ENCODE results near the gene PI4KA. TPM values are rescaled to one million over a fixed set of nuclear protein-coding genes. Genes with fewer than 3 reads are reported as not detected.

The PI4KA gene
- total and polyA plus RNA-seq, 2 donors (not counting 1 experiment from before 2014, with no cell fraction given): 26.4 to 40.6 TPM

DNA sequence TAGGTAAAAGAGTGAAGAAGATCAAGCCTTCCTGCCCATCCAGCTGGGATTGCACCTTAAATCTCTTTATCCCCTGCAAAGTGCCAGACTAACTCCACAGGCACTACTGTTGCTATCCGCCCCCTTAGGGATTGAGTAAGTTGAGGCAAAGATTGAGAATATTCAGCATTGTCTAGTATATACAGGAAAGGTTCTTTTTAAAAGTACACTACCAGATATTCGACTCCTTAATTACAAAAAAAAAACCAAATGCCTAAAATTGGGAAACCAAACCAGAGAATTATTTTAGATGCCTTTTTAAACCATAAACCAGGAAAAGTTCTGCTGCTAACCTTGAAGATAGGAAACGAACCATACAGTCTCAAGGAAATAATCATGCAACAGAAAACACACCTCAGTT lies 73.2 kb downstream of the PI4KA start:
- no peaks in the 10 kb centered on the region for H3K4me1 ChIP-seq (ENCODE audit: control insufficient read depth, extremely low read depth, insufficient read depth, low read length)
- H2AFZ ChIP-seq (ENCODE audit: low read length): no peak overlapping the region
- no peak overlapping the region for H3K4me2 ChIP-seq (ENCODE audit: extremely low read depth, insufficient read depth, low read length)
- H3K79me2 ChIP-seq (ENCODE audit: control insufficient read depth, insufficient read depth, low read length): no peaks in the 10 kb centered on the region
- no peak for TF ChIP-seq EZH2 (IDR thresholded peaks at IDR 0.05; ENCODE audit: low read length, missing control alignments)
- TF ChIP-seq CTCF (conservative IDR thresholded peaks at IDR 0.05 in 1 of 2, IDR thresholded peaks at IDR 0.05 in 1 of 2; ENCODE audit: low read depth in 1 of 2, low read length in 2 of 2): no peak
- H3K36me3 ChIP-seq (ENCODE audit: control insufficient read depth, insufficient read depth, low read length): peaks cover 9% of the 10 kb centered on the region
- no peaks in the 10 kb centered on the region for H4K20me1 ChIP-seq (ENCODE audit: control insufficient read depth, extremely low read depth, insufficient read depth, low read length)
- H3K27me3 ChIP-seq (ENCODE audit: control insufficient read depth, insufficient read depth, low read length): no peaks in the 10 kb centered on the region
- no peak overlapping the region for H3K27ac ChIP-seq (ENCODE audit: insufficient read depth, low read length)
- H3K9ac ChIP-seq (ENCODE audit: insufficient read depth, low read length): no peak overlapping the region
- no peak overlapping the region for H3K4me3 ChIP-seq (replicated peaks in 1 of 4; ENCODE audit: control extremely low read depth in 1 of 4, insufficient read depth in 1 of 4, low read depth in 3 of 4, low read length in 4 of 4)
- H3K9me3 ChIP-seq (ENCODE audit: control insufficient read depth, insufficient read depth, low read depth, low read length): no peaks in the 10 kb centered on the region
- DNase-seq (ENCODE audit: low read depth in 2 of 2): no peak

DNA sequence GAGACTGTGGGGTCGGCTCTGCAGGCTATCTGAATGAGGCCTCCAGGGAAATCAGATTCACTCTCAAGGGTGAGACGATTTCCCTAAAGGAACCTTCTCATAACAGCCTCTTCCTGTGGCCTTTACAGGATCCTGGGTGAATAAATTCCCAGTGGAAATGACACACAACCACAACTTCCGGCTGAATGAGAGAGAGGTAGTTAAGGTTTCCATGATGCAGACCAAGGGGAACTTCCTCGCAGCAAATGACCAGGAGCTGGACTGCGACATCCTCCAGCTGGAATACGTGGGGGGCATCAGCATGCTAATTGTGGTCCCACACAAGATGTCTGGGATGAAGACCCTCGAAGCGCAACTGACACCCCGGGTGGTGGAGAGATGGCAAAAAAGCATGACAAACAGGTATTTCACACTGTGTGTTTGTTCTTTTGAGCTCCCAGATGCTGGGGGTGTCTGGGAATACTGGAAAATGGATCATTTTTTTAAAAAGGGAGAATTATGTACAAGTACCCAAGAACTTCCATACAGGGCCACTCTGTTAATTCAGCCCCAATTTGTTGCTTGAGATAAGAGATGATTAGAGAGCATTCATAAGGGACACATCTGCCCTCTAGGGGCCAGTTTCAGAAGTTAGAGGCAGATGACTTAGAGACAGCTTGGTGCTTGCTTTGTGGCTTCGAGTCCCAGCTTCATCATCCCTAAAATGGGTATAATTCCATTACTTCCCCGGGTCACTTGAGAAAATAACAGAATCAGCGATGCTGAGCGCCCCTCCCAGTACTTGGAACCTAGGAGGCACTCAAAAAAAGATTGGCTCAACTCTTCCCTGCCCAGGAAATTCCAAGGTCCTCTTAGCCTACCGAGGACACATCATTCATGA lies 74.5 kb downstream of the PI4KA start:
- Histone ChIP-seq H3K79me2 (ENCODE audit: control insufficient read depth, insufficient read depth, low read length) (no peaks in the 10 kb centered on the region), H2AFZ (ENCODE audit: low read length) (no peak overlapping the region), H3K27ac (ENCODE audit: insufficient read depth, low read length) (peak overlapping the region; percentile 2), H3K36me3 (ENCODE audit: control insufficient read depth, insufficient read depth, low read length) (peaks cover 8% of the 10 kb centered on the region), H3K4me2 (ENCODE audit: extremely low read depth, insufficient read depth, low read length) (no peak overlapping the region), H3K4me3 (replicated peaks in 1 of 4; ENCODE audit: control extremely low read depth in 1 of 4, insufficient read depth in 1 of 4, low read depth in 3 of 4, low read length in 4 of 4) (no peak overlapping the region), H3K9ac (ENCODE audit: insufficient read depth, low read length) (no peak overlapping the region), H3K4me1 (ENCODE audit: control insufficient read depth, extremely low read depth, insufficient read depth, low read length) (no peaks in the 10 kb centered on the region), H3K27me3 (ENCODE audit: control insufficient read depth, insufficient read depth, low read length) (no peaks in the 10 kb centered on the region), H3K9me3 (ENCODE audit: control insufficient read depth, insufficient read depth, low read depth, low read length) (no peaks in the 10 kb centered on the region), H4K20me1 (ENCODE audit: control insufficient read depth, extremely low read depth, insufficient read depth, low read length) (no peaks in the 10 kb centered on the region)
- peak; percentile 66 to 86 for TF ChIP-seq CTCF (conservative IDR thresholded peaks at IDR 0.05 in 1 of 2, IDR thresholded peaks at IDR 0.05 in 1 of 2; ENCODE audit: low read depth in 1 of 2, low read length in 2 of 2)
- no peak for TF ChIP-seq EZH2 (IDR thresholded peaks at IDR 0.05; ENCODE audit: low read length, missing control alignments)
- DNase-seq (ENCODE audit: low read depth in 2 of 2): peak; percentile 64 to 72

DNA sequence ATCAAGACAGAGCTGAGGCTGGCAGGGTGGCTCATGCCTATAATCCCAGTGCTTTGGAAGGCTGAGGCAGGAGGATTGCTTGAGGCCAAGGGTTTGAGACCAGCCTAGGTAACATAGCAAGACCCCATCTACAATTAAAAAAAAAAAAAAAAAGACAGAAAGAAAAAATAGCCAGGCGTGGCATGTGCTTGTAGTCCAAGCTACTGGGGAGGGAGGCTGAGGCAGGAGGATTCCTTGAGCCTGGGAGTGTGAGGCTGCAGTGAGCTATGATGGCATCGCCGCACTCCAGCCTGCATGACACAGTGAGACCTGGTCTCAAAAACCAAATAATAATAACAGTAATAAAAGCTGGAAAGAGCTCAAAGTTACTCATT lies 75.3 kb downstream of the PI4KA start:
- no peak overlapping the region for H2AFZ ChIP-seq (ENCODE audit: low read length)
- TF ChIP-seq EZH2 (IDR thresholded peaks at IDR 0.05; ENCODE audit: low read length, missing control alignments) (no peak), CTCF (conservative IDR thresholded peaks at IDR 0.05 in 1 of 2, IDR thresholded peaks at IDR 0.05 in 1 of 2; ENCODE audit: low read depth in 1 of 2, low read length in 2 of 2) (no peak)

More for the DNA sequence above, 75.3 kb downstream of the PI4KA start:
- DNase-seq (ENCODE audit: low read depth in 2 of 2): no peak
- Histone ChIP-seq H3K9me3 (ENCODE audit: control insufficient read depth, insufficient read depth, low read depth, low read length) (no peaks in the 10 kb centered on the region), H3K4me1 (ENCODE audit: control insufficient read depth, extremely low read depth, insufficient read depth, low read length) (no peaks in the 10 kb centered on the region), H3K9ac (ENCODE audit: insufficient read depth, low read length) (no peak overlapping the region), H4K20me1 (ENCODE audit: control insufficient read depth, extremely low read depth, insufficient read depth, low read length) (no peaks in the 10 kb centered on the region), H3K27me3 (ENCODE audit: control insufficient read depth, insufficient read depth, low read length) (no peaks in the 10 kb centered on the region), H3K4me3 (replicated peaks in 1 of 4; ENCODE audit: control extremely low read depth in 1 of 4, insufficient read depth in 1 of 4, low read depth in 3 of 4, low read length in 4 of 4) (no peak overlapping the region), H3K36me3 (ENCODE audit: control insufficient read depth, insufficient read depth, low read length) (peaks cover 8% of the 10 kb centered on the region), H3K4me2 (ENCODE audit: extremely low read depth, insufficient read depth, low read length) (no peak overlapping the region), H3K27ac (ENCODE audit: insufficient read depth, low read length) (no peak overlapping the region), H3K79me2 (ENCODE audit: control insufficient read depth, insufficient read depth, low read length) (no peaks in the 10 kb centered on the region)
